ENCODE results near the gene NELFCD. TPM values are rescaled to one million over a fixed set of nuclear protein-coding genes. Genes with fewer than 3 reads are reported as not detected.

NELFCD gene
- total and polyA plus RNA-seq, 10 of the 15 experiments (the other 5 are each of a cell fraction or from before 2014, with no cell fraction given) = 8.9 to 109 (median 82.9) TPM

DNA sequence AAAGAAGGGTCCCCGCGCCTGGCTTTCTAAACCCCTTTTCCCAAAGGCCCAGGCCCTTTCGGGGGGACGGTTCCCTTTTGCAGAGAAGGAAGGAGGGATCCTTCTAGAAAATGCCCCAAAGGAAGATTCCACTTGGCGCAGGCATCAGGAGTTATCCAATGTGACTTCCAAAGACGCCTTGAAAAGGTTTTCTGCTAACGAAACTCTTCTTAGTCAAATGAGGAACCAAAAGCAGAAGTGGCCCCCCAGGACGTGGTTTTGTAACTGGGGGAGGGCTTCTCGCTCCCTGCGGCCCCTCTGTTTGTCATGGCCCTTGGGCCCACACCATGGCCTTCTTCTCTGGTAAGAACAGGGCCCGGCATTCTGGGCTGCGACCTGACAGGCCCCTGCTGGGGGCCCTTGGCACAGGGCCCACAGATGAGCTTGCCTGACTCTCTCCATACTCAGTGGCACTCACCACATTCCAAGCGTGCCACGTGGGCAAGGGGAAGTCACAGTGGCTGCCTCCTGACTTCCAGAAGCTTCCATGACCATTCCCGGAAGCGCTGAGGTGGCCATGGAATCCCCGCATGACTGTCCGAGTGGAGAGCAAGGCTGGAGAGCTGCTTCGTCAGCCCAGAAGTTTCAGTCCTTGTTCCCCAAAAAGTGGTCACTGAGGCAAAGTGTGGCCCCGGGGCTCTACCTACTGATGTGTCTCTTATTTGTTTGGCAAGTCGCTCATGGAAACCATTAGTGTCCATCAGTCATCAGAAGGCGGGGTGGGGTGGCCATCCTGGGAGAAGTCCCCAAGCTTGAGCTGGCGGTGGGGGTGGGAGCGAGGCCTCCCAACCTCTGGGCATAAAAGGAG, 26.8 kb downstream of the NELFCD start (continued):
- TF ChIP-seq EP300 (IDR thresholded peaks at IDR 0.05; ENCODE audit: borderline replicate concordance in 1 of 2, control insufficient read depth in 1 of 2, low read depth in 2 of 2, low read length in 2 of 2) = peak; percentile 86 to 94; a peak in 3 of 4 replicates
- peak; percentile 15; the same call in 1 of the 2 replicates for TF ChIP-seq NR2C1 (IDR thresholded peaks at IDR 0.05)
- TF ChIP-seq TCF12 (IDR thresholded peaks at IDR 0.05; ENCODE audit: low read depth, low read length) = peak; percentile 84
- peak; percentile 96 for TF ChIP-seq RUNX3 (IDR thresholded peaks at IDR 0.05; ENCODE audit: low read length)
- peak; percentile 97 for TF ChIP-seq JUNB (IDR thresholded peaks at IDR 0.05)
- peak; percentile 80 for TF ChIP-seq SP1 (IDR thresholded peaks at IDR 0.05; ENCODE audit: low read depth, low read length)
- no peak for TF ChIP-seq RFX5 (IDR thresholded peaks at IDR 0.05; ENCODE audit: low read depth, low read length)
- peak; percentile 56; the same call in 1 of the 2 replicates for TF ChIP-seq POLR2AphosphoS5 (IDR thresholded peaks at IDR 0.05; ENCODE audit: low read length)
- no peak for TF ChIP-seq EZH2 (IDR thresholded peaks at IDR 0.05; ENCODE audit: borderline replicate concordance, control insufficient read depth, low read depth, low read length)
- TF ChIP-seq, protein P1, sequence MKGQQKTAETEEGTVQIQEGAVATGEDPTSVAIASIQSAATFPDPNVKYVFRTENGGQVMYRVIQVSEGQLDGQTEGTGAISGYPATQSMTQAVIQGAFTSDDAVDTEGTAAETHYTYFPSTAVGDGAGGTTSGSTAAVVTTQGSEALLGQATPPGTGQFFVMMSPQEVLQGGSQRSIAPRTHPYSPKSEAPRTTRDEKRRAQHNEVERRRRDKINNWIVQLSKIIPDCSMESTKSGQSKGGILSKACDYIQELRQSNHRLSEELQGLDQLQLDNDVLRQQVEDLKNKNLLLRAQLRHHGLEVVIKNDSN (IDR thresholded peaks at IDR 0.05; ENCODE audit: borderline replicate concordance, extremely low read length, insufficient read depth, low read depth, low read length) = peak; percentile 34
- peak; percentile 88 for TF ChIP-seq PKNOX1 (IDR thresholded peaks at IDR 0.05)
- no peak for TF ChIP-seq HDAC6 (IDR thresholded peaks at IDR 0.05; ENCODE audit: unreplicated experiment)
- no peak for TF ChIP-seq ZZZ3 (IDR thresholded peaks at IDR 0.05; ENCODE audit: control insufficient read depth, insufficient read length, low read depth)
- no peak; the same call in 1 of the 2 replicates for TF ChIP-seq HCFC1 (IDR thresholded peaks at IDR 0.05; ENCODE audit: low read length)
- TF ChIP-seq ATF2 (IDR thresholded peaks at IDR 0.05; ENCODE audit: low read length) = peak; percentile 85
- TF ChIP-seq ASH2L (IDR thresholded peaks at IDR 0.05; ENCODE audit: borderline replicate concordance, low read depth) = no peak; the same call in 1 of the 2 replicates
- TF ChIP-seq ETV6 (conservative IDR thresholded peaks at IDR 0.05 in 1 of 2, IDR thresholded peaks at IDR 0.05 in 1 of 2; ENCODE audit: borderline replicate concordance in 1 of 2, low read depth in 1 of 2) = peak in 1 of 2 experiments; percentile 93; a peak in 2 of 4 replicates
- peak; percentile 79 for TF ChIP-seq MEF2B (IDR thresholded peaks at IDR 0.05; ENCODE audit: partially characterized antibody, poor library complexity, severe bottlenecking)
- TF ChIP-seq BCL11A (IDR thresholded peaks at IDR 0.05; ENCODE audit: low read depth, low read length) = peak; percentile 99
- no peak for TF ChIP-seq SUZ12 (IDR thresholded peaks at IDR 0.05; ENCODE audit: unreplicated experiment)
- no peak for TF ChIP-seq PRDM15 (CRISPR knock-in tag; IDR thresholded peaks at IDR 0.05)
